GM18508 (cell line): Measurements from ENCODE around the gene RHOC.
"Not testable (repeated sequence)": the region's sequence is repeated elsewhere in the genome, so short reads cannot be mapped to it uniquely, and the experiment has no call there.

Experiments used
- ATAC-seq: cut with Tn5 transposase; IDR thresholded peaks from one replicate; pipeline ENCODE4 v1.9.1; 2021; ENCODE audit warnings: moderate number of reproducible peaks; ENCODE audit not compliant: insufficient read depth, unreplicated experiment

The RHOC gene

GRCh38 chr1:112706505-112707220, at the start of gene RHOC:
TSS of gene RHOC (minus strand) at chr1:112707127. CDS start at chr1:112703799, 3,328 bp downstream.
- no peak for ATAC-seq

- ATAC-seq: no peak
Observed at GRCh38 chr1:112754116-112754628, 47.2 kb upstream of the RHOC start.

DNA sequence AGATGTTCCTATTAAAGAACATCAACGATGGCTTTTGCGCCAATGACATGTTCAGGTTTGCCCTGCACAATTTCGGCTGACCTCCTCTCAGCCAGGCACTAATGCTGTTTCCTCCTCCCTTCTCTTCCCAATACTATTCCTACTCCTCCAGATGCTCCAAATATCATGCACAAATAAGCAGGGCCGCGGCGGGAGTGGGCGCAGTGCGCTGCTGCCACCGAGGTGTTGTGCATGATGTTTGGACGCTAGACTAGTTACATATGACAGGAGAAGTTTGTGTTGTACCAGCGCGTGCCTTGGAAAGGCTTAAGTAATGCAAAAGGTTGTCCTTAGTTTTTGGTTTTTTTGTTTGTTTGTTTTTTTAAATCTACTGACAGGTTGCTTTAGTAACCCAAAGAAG, 41.5 kb upstream of the RHOC start:
- no peak for ATAC-seq

DNA sequence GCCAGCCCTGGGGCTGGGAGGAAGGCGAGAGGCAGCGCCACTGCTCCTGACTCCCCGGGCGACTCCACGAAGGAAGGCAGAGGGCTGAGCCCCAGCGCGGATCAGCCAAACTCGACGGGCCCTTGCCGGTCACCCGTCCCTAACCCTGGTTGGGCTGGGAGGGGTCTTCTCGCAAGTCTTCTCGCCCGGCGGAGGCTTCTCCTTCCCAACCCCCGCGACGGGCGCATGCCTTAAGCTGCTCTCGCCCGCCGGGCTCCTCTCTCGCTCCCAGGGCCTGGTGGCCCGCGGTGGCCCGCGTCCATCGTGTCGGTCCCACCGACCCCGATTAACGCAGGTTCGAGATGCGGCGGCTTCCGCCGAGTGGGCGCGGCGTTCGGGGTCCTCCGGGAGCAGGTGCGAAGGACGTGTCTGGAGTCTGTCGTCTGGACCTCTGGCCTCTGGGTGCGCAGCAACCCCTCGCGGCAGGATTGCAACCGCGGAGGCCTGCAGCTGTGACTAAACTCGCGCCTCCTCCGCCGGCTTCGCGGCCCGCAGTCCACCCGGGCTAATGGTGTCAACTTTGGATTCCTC, 37.2 kb upstream of the RHOC start:
- no peak for ATAC-seq

DNA sequence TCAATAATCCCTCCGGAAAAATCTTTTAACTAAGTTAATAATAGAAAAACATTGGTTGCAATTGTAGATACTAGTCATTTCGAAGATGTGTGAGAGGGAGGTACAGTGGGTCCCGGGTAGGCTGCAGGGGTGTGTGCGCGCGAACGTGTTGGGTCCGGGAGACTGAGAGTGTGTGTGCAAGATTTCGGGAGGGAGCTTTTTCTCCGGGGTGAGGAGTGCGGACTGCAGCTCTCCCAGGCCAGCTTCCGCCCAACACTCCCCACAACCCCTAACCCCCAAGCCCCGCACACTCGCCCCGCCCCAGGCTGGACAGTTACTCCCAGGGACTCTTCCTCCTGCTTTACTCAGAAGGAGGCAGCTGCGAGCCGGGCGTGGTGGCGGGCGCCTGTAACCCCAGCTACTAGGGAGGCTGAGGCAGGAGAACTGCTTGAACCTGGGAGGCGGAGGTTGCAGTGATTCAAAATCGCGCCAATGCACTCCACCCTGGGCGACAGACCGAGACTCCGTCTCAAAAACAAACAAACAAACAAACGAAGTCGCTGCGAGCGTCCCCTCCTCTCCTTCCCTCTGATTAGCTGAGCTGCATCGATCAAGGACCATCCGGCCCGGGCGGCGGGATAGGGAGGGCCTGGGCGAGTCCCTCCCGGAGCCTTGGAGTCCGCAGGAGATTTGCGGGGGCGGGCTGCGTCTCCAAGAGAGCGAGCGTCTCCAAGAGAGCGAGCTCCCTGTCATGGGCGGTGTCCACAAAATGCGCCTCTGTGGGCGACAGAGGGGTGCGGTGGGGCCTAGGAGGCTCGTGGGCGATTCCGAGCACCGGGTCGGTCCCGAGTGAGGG, 36.5 kb upstream of the RHOC start:
- no peak for ATAC-seq

DNA sequence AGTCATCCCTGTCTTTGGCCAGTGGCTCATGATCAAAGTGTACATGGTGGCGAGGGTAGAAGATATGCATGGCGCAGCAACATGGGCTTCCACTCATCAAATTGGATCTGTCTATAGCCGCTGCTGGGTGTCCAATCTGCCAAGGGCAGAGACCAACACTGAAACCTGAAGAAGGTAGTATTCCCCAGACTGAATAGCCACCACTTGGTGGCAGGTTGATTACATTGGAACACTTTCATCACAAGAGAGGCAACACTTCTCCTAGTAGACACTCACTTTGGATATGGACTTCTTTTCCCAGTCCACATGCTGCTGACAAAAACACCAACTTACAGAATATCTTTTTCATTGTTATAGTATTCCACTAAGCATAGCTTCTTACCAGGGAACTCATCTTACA, 30.6 kb upstream of the RHOC start:
- ATAC-seq: no peak

GRCh38 chr1:112735752-112736151, 28.8 kb upstream of the RHOC start:
- ATAC-seq: no peak

- ATAC-seq: no peak
Observed at GRCh38 chr1:112731451-112731850, 24.5 kb upstream of the RHOC start.

DNA sequence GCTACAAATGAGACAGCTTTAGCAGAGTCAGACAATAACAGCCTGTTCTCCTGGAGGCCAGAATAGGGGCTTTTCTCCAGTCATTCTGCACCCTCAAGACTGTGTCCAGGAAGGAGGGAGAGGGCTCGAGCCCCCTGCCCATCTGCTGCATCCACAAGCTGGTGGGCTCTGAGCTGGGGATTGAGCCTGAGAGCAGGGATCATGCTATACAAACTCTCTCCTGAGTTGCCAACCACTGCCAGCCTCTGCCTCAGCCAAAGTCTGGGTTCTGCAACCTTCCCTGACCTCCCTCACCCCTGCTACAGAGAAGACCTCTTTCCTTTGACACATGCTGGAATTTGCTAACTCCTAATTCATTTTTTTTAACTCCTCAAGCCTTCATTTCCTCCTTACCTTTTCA, 23.0 kb upstream of the RHOC start:
- ATAC-seq: no peak

DNA sequence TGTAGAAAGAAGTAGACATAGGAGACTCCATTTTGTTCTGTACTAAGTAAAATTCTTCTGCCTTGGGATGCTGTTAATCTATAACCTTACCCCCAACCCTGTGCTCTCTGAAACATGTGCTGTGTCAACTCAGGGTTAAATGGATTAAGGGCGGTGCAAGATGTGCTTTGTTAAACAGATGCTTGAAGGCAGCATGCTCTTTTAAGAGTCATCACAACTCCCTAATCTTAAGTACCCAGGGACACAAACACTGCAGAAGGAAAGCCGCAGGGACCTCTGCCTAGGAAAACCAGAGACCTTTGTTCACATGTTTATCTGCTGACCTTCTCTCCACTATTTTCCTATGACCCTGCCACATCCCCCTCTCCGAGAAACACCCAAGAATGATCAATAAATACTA, 22.1 kb upstream of the RHOC start:
- ATAC-seq: not testable (repeated sequence)

DNA sequence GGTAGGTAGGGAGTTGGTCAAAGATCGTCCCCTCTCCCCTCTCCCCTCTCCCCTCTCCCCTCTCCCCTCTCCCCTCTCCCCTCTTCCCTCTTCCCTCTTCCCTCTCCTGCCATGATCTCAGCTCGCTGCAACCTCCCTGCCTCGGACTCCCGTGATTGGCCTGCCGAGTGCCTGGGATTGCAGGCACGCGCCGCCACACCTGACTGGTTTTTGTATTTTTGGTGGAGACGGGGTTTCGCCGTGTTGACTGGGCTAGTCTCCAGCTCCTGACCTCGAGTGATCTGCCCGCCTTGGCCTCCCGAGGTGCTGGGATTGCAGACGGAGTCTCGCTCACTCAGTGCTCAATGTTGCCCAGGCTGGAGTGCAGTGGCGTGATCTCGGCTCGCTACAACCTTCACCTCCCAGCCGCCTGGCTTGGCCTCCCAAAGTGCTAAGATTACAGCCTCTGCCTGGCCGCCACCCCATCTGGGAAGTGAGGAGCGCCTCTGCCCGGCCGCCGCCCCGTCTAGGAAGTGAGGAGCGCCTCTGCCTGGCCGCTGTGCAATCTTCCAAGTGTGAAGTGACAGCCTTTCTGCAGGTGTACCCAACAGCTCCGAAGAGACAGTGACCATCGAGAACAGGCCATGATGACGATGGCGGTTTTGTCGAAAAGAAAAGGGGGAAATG, 21.5 kb upstream of the RHOC start:
- ATAC-seq: not testable (repeated sequence)

DNA sequence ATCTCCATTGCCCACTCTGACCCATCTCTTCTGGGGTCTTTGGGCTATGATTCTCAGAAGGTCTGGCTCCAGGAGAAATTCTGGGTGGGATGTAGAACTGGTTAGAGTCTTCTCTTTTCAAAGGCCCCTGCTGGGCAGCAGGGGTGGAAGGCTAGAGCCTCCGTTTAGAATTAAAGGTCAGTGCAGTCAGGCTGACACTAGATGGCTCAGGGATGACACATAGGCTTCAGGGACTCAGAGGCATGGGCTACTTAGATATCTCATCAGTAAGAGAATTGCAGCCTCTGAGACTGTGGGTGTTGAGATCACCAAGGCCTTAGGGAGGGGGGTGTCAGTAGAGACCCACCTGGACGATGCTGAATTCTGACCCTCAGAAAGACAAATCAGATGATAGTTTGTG, 20.8 kb upstream of the RHOC start:
- no peak for ATAC-seq

DNA sequence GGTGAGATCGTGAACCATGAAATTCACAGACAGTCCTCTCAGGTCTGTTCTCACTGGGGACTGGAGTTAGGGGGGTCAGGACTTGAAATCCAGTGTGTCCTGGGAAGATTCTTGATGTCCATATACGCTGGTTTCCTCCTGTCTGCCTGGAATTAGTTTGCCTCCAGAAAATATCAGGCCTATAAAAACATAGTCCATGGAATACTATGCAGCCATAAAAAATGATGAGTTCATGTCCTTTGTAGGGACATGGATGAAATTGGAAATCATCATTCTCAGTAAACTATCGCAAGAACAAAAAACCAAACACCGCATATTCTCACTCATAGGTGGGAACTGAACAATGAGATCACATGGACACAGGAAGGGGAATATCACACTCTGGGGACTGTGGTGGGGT, 17.3 kb upstream of the RHOC start:
- not testable (repeated sequence) for ATAC-seq

DNA sequence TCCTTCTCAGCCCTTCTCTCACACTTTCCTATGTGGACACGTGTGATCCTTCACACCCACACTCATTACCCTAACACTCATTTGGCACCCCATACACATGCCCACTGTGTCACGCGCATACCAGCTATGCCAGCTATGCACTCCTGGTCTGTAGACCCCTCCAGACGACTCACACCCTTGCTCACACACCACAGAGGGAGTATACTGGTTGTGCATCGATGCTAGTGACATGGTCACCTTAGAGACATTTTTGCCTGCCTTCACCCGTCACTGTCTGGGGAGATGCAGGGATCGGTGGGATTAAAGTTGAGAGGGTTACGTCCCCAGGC, 16.5 kb upstream of the RHOC start:
- ATAC-seq: no peak

- no peak for ATAC-seq
Observed at GRCh38 chr1:112722601-112723510, 15.9 kb upstream of the RHOC start.

DNA sequence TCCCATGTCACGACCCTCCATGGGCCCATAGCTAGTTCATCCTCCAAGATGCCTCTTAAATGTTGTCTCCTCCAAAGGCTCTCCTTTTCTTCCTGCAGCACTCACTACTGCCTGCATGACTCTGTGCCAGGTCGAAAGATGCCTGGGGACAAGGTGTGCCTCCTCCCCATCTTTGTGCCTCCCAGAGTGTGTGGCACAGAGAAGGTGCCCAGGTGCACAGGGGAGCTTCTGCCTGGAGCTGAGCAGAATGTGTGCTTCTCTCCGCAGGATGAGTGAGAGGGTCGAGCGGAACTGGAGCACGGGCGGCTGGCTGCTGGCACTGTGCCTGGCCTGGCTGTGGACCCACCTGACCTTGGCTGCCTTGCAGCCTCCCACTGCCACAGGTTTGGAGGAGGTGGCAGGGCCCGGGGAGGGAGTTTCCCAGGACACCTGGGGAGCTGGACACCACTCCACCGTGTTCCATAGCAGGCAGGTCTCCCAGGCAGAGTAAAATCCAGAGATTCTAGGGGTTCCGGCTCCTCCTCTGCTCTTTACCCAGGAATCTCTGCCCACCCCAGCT, 15.1 kb upstream of the RHOC start:
- no peak for ATAC-seq

DNA sequence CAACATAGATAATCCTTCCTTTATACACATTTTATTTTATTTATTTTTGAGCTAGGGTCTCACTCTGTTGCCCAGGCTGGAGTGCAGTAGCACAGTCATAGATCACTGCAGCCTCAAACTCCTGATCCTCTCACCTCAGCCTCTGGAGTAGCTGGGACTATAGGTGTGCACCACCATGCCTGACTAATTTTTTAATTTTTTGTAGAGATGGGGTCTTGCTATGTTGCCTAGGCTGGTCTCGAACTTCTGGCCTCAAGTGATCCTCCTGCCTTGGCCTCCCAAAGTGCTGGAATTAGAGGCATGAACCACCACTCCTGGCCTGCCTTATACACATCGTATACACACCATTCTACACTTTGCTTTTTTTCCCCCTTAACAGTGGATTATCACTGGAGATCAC, 14.4 kb upstream of the RHOC start:
- not testable (repeated sequence) for ATAC-seq

GRCh38 chr1:112720800-112721199, 13.9 kb upstream of the RHOC start:
- no peak for ATAC-seq

- ATAC-seq: no peak
Observed at GRCh38 chr1:112719706-112720105, 12.8 kb upstream of the RHOC start.
